NB4 (cell line): ENCODE results near the gene GABARAP.

Source experiments
- POLR2A ChIP-seq: IDR thresholded peaks from 2 replicates; pipeline ENCODE4 v1.6.1; 2011; ENCODE audit warnings: mild to moderate bottlenecking; ENCODE audit not compliant: insufficient read length; ENCODE audit errors: extremely low read depth
- TF ChIP-seq, protein P1 (sequence below): IDR thresholded peaks from one replicate; pipeline ENCODE4 v1.5.1; 2012; ENCODE audit warnings: low read depth, low read length
- TF ChIP-seq, protein P2 (sequence below): IDR thresholded peaks from 2 replicates; pipeline ENCODE4 v1.6.1; 2011; ENCODE audit warnings: low read depth, low read length

DNA sequence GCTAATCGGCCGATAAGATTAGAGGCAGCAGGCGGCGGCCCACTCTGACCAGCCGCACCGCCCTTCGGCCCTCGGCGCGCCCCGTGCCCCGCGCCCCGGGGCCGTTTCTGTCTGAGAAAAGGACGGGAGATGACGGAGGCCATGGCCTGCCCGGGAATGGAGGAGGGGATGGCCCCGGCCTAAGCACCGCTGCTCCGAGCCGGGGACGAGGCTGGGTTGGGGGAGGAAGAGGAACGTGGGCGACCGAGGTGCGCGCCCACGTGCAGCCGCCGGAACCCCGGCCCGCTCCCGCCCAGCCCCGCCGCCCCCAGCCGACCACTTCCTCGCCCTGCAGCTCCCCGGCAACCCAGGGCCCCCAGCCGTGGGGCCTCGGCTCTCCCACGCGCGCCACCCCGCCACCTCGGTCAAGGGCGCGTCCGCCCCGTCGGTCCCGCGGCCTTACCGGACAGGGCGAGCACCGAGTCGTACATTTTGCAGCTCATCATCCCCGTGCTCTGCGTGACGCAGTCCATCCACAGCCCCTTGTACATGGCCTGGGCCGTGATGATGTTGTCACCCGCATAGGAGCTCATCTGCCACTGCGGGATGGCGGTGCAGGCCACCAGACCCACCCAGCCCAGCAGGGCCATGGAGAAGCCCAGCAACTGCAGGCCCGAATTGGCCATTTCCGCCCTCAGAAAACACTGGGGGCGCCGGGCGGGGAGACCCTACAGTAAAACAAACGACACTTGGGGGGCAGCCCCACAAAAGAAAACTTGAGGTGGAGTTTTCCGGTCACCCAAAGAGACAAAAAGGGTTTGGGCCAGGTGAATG lies 19.3 kb upstream of the GABARAP start:
- no peak for TF ChIP-seq POLR2A
- TF ChIP-seq, protein P1, sequence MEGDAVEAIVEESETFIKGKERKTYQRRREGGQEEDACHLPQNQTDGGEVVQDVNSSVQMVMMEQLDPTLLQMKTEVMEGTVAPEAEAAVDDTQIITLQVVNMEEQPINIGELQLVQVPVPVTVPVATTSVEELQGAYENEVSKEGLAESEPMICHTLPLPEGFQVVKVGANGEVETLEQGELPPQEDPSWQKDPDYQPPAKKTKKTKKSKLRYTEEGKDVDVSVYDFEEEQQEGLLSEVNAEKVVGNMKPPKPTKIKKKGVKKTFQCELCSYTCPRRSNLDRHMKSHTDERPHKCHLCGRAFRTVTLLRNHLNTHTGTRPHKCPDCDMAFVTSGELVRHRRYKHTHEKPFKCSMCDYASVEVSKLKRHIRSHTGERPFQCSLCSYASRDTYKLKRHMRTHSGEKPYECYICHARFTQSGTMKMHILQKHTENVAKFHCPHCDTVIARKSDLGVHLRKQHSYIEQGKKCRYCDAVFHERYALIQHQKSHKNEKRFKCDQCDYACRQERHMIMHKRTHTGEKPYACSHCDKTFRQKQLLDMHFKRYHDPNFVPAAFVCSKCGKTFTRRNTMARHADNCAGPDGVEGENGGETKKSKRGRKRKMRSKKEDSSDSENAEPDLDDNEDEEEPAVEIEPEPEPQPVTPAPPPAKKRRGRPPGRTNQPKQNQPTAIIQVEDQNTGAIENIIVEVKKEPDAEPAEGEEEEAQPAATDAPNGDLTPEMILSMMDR = no peak
- TF ChIP-seq, protein P2, sequence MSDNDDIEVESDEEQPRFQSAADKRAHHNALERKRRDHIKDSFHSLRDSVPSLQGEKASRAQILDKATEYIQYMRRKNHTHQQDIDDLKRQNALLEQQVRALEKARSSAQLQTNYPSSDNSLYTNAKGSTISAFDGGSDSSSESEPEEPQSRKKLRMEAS = no peak
